Urothelium cell line (cell line): ENCODE measurements around the gene DUOX2.
"Not testable (repeated sequence)": the region's sequence is repeated elsewhere in the genome, so short reads cannot be mapped to it uniquely, and the experiment has no call there.

Experiments used
- DNase-seq: peaks from one replicate; pipeline ENCODE4 v3.0.0; 2011; ENCODE audit warnings: low spot score, mixed read lengths
- FAIRE-seq: peaks from 2 replicates; lab custom pipeline; 2011; peaks lifted over from hg19 to GRCh38; lab: Jason Lieb, UNC

DUOX2 gene

GRCh38 chr15:45077391-45077790 is 36.6 kb downstream of the DUOX2 start:
- DNase-seq, FAIRE-seq: not testable (repeated sequence)

DNA sequence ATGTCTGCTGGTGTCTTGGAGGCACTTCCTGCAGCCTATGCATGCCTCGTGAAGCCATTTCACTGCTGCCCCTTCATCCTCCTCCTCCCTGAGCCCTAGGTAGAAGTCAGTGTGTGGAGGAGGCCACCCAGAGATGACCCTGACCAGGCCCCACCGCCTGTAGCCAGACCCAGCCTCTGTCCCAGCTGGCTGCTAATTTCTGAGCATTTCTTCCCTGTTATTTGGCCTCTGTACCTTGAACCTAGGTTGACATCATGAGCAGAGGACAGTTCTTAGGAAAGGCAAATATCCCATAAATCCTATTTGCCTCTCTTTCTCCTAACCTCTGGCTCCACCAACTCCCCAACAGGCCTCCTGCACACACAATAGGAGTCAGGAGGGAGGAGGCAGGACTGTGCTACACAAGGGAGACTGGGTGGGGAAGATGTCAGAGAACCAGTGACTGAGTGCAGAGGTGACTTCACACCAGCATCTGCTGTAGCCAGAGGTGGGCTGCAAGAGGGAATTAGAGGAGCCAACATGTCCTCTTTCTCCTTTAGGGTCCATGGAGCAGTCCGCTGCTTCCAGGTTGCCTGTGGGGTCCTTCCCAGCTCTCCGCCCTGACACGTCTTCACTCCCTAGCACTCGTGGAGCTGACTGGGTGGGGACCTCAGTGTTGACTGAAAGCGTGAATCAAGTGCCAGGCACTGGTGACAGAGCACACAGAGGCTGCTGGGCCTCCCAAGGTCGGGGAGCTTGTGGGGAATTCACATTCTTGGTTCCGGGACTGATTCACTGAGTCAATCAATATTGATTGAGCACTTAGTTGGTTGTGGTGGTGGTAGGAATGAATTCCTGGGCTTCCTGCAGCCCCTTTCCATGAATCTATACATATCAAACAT is 38.3 kb downstream of the DUOX2 start:
- not testable (repeated sequence) for DNase-seq, FAIRE-seq

GRCh38 chr15:45073602-45074001 is 40.4 kb downstream of the DUOX2 start:
- DNase-seq, FAIRE-seq: not testable (repeated sequence)

DNA sequence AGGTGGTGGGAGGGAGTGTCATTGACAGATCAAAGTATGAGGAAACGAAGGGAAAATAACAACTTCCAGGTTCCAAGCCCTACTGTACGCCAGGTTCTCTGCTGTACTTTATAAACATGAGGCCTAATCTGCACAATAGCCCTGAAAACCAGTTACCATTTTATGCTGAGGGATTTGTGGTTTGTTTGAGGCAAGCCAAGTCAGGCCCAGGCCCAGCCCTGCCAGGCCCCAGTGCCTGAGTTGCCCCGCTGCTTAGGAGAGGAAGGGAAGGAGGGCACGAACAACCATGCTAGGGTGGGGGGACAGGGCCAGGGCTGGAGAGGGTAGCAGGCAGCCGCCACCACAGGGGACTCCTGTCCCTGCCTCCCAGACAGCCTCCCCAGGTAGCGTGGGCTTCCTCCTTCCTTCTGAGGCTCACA is 44.0 kb downstream of the DUOX2 start:
- not testable (repeated sequence) for FAIRE-seq, DNase-seq

DNA sequence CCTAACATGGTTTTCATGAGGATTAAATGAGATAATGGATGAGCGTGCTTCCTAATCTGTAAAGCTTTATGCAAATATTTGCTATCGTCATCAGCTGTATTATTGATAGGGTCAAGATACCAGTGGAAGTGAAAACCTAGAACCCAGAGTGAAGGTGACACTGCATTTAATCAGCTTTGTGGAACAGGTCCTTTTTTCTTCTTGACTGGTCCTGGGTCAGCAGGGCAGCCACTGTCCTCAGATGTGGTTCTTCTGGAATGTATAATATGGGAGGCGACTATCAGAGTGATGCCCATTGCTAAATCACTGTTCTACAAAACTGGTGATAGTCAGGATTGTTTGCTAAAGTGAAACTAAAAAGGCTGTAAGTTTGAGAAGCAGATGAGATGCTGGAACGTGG is 49.6 kb downstream of the DUOX2 start:
- DNase-seq, result no peak

GRCh38 chr15:45062301-45062700 is 51.7 kb downstream of the DUOX2 start:
- not testable (repeated sequence) for DNase-seq, FAIRE-seq

More for the DNA sequence above, 49.6 kb downstream of the DUOX2 start:
- no peak for FAIRE-seq

GRCh38 chr15:45058690-45059675 is 55.0 kb downstream of the DUOX2 start:
- DNase-seq, FAIRE-seq: not testable (repeated sequence)

GRCh38 chr15:45052676-45053075 is 61.3 kb downstream of the DUOX2 start:
- DNase-seq, FAIRE-seq: not testable (repeated sequence)

DNA sequence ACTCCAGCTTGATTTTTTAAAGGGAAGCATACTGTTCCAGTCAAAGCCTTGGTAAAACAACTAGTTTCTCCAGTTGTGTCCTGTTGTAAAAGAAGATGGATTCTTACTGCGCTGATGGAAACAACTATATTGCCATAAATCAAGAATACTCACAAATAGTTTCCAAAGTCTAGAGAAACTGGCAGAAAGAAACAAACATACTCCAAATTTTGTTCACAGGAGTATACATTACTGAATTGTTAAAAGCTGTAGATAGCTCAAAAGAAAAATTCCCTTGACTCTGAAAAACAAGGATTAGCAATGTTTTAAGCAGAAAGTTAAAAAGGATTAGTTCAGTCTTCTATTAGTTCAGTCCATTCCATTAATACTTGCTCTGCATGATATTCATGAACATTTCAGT is 63.4 kb downstream of the DUOX2 start:
- DNase-seq (no peak), FAIRE-seq (no peak)

DNA sequence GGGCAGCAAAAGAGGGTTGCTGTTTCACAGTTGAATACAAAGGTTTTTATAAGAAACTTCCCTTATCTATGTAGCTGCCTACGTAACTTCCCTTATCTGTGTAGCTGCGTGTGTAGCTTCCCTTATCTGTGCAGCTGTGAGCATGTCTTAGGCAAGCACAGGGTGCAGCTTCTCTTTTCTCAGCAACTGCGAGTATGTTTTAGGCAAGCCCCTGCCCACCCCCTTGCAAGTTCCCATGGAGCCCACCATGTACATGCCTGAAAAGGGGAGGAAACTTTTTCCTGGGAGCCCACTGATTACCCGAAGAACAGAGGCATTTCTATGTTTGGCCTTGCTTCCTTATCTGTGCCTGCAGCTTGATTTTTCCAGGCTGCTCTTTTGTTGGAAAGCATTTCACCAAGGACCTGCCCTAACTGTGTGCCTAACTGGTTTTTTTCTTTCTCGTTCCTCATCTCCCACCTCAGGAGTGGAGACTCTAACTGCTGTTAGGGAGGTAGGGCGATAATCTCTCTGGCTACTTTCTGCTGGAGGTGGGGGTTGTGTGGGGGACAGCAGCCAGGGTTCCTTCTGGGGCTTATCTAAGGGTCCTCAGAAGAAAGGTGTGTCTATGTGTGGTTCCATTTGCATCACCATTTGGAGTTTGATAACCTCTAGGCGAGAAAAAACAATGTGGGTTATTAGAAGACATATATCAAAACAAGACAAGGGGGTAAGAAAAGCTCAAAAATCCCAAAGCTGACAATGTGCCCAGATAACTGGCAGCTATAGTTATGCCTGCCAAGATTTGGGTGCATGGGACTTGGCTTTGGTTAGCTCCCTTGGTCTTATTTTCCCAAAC is 65.0 kb downstream of the DUOX2 start:
- no peak for FAIRE-seq
- no peak for DNase-seq

DNA sequence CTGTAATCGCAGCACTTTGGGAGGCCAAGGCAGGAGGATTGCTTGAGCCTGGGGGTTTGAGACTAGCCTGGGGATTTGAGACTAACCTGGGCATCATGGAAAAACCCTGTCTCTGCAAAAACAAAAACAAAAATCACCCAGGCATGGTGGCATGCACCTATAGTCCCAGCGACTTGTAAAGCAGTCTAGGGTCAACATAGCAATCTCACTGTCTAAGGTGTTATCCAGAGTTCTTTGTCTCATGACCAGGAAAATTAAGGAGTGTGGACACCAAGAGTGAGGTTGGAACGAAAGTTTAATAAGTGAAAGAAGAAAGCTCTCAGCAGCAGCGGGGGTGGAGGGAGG is 65.6 kb downstream of the DUOX2 start:
- FAIRE-seq, DNase-seq: not testable (repeated sequence)

- not testable (repeated sequence) for FAIRE-seq, DNase-seq
Measured at GRCh38 chr15:45044270-45044669, 69.7 kb downstream of the DUOX2 start.

DNA sequence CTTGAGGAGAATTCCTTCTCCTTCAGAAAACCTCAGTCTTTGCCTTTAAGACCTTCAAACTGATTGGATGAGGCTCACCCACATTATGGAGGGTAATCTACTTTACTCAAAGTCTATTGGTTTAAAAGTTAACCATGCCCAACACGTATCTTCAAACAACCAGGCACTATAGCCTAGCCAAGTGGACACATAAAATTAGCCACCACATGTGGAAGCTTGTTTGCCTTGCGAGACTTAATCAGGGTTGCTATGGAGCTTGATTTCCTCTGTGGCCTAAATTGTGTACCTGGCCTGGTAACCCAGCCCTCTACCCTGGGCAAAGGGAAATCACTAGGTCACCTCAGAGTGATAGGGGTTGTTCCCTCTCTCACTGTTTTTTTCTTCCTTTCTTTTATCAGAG is 71.1 kb downstream of the DUOX2 start:
- FAIRE-seq, DNase-seq: not testable (repeated sequence)
